NCI-H460 (cell line): Measurements from ENCODE around the gene NATD1. TPM values are rescaled to one million over a fixed set of nuclear protein-coding genes. Genes with fewer than 3 reads are reported as not detected.

Experiments used
- DNase-seq: peaks from one replicate; pipeline ENCODE4 v3.0.0-alpha.2; 2016; ENCODE audit warnings: low read depth; ENCODE audit errors: extremely low read depth
- polyA plus RNA-seq: library from polyadenylated mRNA; depleted of rRNA; stranded (reverse); fragments of >200 nt; gene quantifications from 2 replicates; pipeline ENCODE4 v1.2.3, GENCODE V29; 2014; cell fraction: nucleus; rRNA removed
- total RNA-seq: library from RNA; depleted of rRNA; stranded (reverse); fragments of >200 nt; shearing (Covaris generic); gene quantifications from 2 replicates; pipeline ENCODE4 v1.2.3, GENCODE V29; 2014; rRNA removed

NATD1 gene, protein sequence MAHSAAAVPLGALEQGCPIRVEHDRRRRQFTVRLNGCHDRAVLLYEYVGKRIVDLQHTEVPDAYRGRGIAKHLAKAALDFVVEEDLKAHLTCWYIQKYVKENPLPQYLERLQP
- 2.2 TPM in 2 replicates for total RNA-seq
- 0.11 and 0.65 TPM in 2 replicates for polyA plus RNA-seq

DNA sequence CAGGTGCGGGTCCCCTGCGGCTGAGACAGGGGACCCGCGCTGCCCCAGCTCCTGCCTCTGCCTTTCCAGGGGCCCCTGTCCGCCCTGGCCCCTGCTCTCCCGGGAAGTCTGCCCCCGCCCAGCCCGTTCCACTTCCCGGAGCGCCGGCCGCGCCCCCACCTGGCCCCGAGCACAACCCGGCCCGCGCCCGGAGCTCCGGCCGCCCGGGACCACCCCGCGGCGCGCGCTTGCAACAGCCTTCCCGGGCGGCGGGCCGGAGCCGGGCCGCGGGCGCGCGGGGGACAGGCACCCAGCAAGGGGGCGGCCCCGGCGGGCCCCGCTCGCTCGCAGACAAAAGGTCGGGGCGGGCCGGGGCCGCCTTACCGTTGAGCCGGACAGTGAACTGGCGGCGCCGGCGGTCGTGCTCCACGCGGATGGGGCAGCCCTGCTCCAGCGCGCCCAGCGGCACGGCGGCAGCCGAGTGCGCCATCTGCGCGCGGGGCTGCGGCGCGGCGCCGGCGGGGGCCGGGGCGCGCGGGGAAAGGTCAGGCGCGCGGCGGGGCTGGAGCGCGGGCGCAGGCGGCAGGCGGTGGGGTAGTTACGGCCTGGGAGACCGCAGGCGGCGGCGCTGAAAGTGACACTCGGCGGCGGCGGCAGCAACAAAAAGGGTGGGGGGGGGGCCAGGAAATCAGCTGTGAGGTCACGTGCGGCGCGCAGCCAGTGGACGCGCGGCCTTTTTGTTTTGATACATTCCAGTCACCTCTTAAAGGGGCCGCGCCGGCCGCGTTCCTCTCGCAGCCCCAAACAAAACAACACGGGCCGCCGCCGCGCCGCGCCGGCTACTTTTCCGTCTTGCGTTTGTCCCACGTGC is at the start of gene NATD1:
TSS of gene NATD1 (minus strand) at position 615 of the 850 bp plus-strand sequence. CDS start at position 469, 146 bp downstream.
- DNase-seq: peak; percentile 65

GRCh38 chr17:21301593-21302550 is 48.7 kb upstream of the NATD1 start:
- DNase-seq: no peak

- DNase-seq: no peak
These were observed 47.7 kb upstream of the NATD1 start for GRCh38 chr17:21300601-21301571.

DNA sequence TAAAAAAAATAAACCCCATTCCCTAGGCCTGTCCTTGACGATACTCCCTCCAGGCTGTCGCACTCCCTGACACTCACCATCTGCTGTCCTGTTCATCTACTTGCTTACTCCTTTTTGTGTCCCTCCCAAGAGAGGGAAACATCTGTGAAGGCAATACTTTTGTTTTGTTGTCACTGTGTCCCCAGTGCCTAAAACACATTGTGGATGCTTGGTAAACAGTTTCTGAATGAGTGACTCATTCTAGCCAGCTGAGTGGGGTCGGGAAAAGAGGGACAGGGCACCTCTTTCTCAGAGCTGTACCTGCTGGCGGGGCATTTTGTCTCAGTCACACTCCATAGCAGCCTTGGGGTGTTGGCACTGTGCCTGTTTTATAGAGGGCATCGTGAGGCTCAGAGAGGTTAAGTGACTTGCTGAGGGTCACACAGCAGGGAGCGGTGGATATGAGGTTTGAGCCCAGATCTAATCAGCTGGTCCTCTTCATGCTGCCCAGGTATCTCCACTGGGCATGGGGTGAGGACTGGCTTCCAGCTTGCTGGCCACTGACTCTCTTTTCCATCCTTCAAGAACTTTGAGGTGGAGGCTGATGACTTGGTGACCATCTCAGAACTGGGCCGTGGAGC is 46.9 kb upstream of the NATD1 start:
- no peak for DNase-seq

DNA sequence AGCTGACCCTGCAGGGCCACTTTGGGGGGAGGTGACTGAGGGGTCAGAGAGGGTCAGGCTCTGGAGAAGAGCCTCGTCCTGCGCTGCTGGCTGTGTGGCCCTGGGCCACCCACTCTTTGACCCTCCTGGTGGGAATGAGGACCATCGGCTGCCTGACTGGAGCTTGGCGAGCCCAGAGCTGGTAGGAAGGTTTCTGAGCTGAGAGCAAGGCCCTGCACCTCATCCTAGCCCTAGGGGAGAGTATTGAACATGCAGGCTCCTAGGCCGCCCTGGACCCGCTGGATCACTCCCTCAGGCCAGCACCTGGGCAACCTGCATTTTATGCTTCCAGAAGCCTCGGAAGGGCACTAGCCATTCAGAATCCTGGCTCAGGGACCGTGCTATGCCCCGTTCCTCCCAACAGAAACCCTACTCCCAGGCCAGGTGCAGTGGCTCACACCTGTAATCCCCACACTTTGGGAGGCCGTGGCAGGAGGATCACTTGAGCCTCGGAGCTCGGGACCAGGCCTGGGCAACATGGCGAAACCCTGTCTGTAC is 45.8 kb upstream of the NATD1 start:
- no peak for DNase-seq

- DNase-seq: no peak
These were observed 45.1 kb upstream of the NATD1 start for GRCh38 chr17:21298056-21298982.

DNA sequence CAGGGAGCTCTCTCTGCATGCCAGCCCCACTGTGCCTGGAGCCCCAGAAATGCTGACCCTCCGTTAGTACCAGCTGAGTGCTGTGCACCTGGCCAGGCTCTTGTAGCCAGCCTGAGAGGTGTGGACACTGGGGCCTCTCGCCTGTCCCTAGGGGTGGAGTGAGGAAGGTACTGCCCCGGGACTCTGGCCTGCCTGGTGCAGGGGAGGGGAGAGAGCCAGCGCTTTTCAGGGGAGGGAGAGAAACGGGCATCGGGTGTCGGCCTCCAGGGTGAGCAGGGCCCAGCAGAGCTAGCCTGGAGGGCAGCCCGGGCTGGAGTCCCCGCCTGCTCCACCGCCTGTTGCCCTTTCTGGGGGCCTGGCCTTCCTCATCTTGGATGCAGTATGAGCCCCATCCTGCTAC is 44.4 kb upstream of the NATD1 start:
- no peak for DNase-seq

DNA sequence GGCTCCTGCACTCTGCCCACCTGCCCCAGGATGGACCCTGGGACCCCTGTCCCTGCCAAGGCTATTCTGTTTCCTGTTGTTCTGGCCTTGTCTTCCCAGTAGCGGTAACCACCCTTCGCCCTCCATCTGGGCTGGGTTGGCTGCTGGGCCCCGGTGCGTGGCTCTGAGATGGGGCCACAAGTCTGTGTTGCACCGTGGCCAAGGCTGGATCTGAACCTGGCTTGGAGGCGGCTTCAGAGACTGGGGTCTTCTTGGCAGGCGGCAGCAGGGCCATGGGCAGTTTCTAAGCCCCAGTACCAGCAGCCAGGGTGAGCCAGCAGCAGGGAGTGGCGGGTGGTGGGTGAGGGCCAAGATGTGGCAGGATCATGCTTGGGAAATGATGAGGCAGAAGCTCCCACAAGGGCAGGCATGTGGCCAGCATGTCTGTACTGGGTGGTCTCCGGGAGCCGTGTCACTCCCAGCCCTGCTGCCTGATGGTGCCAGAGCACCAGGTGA is 43.9 kb upstream of the NATD1 start:
- no peak for DNase-seq

- no peak for DNase-seq
These were observed 43.2 kb upstream of the NATD1 start for GRCh38 chr17:21296097-21297025.

GRCh38 chr17:21295036-21295952 is 42.1 kb upstream of the NATD1 start:
- DNase-seq: no peak

GRCh38 chr17:21294321-21295035 is 41.3 kb upstream of the NATD1 start:
- no peak for DNase-seq

DNA sequence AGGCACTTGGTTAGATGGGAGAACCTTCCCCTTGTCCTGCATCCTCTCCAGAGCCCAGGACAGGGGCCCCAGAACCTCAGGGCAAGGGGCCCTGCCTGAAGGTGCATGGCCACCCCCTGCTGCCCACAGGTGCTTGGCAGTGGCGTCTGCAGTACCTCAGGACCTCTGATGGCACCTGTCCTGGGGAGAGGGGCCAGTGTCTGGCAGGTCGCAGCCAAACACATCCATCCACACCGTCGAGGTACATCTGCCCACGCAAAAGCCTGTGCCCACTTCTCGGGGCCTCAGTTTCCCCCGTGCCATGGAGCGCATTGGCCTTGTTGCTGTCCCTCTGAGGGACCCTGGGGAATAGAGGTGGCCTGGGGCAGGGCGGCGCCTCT is 40.6 kb upstream of the NATD1 start:
- no peak for DNase-seq

DNA sequence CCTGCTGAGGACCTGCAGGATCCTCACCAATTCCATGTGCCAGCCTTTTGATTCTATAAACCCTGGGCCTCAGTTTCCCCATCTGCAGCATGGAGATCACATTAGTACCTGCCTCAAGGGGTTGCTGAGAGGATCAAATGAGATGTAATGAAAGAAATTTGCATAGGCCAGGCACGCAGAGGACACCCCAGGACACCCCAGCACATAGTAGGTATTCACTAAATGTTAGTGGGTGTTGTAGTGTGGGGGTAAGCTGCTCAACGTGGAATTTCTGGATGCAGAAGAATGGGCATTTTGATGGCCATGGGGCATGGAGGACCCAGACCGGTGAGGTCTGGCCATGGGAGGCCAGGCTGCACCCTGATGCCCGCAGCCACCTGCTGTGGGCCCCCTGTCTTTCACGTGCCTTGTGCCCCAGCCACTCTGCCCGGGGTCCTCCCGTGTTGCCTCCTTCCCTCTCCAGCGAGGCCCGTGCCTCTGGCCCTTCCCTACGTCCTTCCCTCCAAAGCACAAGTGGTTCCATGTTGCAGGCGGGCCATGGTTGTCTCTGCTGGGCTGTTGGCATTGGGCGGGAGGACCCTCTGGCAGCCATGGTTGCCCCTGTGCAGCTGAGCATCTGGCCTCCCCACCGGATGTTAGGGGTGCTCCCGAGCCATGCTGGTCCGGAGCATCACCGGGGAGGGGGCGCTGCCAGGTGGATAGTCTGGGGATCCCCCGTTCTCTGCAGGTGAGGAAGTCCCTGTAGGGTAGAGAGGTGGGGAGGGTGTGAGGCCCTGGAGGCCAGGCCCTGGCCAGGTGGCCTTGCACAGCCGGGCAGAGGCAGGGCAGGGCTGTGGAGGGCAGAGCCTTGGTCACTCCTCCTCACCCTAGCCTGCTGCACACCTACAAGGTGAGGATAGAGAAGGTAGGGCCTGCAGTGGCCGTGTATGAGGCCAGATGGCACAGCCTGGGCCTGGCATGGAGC is 39.9 kb upstream of the NATD1 start:
- no peak for DNase-seq

- no peak for DNase-seq
These were observed 38.7 kb upstream of the NATD1 start for GRCh38 chr17:21291862-21292261.
